Cerebellar nuclear complex (tissue), 1 donor: Measurements from ENCODE around the gene OSBPL8.
A peak's percentile ranks its signal among the peaks of the same experiment; 100 is the strongest.

Source experiments
- DNase-seq, 2 experiments: peaks; one replicate each; lab custom pipeline; 2025; lab: John Stamatoyannopoulos, UW

Gene OSBPL8, protein sequence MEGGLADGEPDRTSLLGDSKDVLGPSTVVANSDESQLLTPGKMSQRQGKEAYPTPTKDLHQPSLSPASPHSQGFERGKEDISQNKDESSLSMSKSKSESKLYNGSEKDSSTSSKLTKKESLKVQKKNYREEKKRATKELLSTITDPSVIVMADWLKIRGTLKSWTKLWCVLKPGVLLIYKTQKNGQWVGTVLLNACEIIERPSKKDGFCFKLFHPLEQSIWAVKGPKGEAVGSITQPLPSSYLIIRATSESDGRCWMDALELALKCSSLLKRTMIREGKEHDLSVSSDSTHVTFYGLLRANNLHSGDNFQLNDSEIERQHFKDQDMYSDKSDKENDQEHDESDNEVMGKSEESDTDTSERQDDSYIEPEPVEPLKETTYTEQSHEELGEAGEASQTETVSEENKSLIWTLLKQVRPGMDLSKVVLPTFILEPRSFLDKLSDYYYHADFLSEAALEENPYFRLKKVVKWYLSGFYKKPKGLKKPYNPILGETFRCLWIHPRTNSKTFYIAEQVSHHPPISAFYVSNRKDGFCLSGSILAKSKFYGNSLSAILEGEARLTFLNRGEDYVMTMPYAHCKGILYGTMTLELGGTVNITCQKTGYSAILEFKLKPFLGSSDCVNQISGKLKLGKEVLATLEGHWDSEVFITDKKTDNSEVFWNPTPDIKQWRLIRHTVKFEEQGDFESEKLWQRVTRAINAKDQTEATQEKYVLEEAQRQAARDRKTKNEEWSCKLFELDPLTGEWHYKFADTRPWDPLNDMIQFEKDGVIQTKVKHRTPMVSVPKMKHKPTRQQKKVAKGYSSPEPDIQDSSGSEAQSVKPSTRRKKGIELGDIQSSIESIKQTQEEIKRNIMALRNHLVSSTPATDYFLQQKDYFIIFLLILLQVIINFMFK

DNA sequence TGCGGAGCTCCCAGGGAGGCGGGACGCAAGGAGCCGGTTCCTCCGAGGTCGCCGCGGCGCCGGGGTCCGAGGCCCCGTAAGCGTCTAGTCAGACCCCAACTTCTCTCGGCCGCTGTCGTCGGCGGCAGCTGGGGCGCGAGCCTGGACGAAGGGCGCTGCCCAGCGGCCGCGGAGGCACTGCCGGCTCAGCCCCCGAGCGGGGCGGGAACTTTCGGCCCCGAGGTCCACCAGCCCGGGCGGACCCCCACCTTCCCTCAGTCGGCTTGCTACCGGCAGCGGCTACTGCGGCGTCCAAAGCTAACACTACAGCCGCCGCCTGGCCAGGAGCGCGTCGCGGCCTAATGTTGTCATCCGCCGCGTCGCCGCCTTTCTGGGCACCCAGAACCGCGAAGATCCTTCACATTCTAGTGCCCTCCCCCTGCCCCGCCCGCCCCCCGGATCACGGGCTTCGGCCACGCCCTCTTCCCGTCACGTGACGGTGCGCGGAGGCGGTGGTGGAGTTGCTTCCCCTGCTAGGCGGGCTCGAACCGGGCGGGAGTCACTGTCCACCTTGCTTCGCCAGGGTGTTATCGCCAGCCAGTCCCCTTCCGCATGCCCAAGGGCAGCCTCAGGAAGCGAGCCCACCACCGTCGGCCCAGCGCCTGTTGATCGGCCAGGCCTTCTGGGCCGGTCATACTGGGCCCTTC is at the start of gene OSBPL8:
Gene OSBPL8, minus strand, starts transcription at position 372 of the 686 bp plus-strand sequence. CDS start 72,220 bp downstream, outside the sequence.
- peak; percentile 68 to 70 for DNase-seq

DNA sequence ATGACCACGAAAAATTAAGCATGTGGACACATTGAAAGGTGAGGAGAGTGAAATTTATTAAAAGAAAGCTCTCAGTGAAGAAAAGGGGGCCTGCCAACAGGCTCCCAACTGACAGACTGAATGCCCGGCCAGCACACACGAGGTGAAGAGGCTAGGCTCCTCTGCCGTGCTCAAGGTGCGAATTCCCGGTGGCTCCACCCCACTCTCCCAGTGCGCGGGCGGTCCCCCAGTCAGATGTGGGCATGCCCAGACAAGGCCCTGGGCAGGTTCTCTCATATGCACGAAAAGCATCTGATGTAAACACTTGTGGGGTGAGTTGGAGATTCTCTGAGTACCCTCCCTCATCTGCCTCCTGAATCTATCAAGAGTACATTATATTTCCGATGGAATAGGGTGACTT is 48.5 kb upstream of the OSBPL8 start:
- DNase-seq: no peak

DNA sequence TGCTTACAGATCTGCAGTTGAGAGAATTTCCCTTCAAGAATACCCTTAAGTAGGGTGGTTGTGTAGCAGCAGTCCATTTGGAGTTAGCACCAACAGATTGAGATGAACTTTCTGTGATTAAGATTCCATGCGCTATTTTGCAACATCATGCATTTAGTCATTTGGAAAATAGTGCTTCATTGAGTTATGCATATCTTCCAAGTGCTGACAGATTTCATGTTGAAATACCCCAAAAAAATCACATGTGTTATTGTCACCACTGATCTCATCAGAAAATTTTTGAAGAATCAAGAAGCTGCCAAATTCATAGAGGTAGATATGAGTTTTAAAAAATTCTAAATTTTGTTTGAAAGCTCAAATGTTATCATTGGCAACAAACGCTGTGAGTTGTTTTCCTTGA is 35.5 kb upstream of the OSBPL8 start:
- no peak for DNase-seq

DNA sequence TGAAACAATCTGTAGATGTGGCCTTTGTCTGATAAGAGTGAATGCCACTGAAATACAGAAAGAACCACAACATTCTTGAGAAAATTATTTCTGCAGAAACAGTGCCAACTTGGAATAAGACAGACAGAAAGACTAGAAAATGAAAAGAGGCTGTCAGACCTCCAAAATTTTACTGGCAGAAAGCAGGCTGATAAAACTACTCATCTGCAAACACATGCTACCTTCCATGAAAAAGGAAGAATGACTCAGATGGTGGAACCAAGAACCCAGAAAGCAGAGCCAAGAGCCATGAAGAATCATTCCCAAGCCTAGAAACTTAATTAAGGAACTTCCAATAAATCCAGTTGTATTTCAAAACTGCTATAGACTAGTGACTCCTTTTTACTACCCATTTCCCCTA is 31.9 kb upstream of the OSBPL8 start:
- DNase-seq: no peak

DNA sequence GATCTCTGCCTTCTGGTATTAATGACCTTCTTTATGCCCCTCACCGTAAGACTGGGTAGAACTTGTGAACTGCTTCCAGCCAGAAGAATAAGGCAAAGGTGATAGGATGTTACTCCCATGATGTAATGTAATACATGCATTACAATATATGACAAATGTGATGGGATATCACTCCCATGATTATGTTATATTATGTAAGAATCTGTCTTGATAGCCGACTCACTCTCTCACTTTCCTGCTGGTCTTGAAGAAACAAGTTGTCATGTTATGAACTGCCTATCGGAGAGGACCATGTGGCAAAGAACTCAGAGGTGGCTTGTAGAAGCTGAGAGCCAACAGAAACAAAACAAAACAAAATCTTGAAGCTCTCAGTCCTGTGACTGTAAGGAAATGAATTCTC is 30.6 kb upstream of the OSBPL8 start:
- DNase-seq: no peak

DNA sequence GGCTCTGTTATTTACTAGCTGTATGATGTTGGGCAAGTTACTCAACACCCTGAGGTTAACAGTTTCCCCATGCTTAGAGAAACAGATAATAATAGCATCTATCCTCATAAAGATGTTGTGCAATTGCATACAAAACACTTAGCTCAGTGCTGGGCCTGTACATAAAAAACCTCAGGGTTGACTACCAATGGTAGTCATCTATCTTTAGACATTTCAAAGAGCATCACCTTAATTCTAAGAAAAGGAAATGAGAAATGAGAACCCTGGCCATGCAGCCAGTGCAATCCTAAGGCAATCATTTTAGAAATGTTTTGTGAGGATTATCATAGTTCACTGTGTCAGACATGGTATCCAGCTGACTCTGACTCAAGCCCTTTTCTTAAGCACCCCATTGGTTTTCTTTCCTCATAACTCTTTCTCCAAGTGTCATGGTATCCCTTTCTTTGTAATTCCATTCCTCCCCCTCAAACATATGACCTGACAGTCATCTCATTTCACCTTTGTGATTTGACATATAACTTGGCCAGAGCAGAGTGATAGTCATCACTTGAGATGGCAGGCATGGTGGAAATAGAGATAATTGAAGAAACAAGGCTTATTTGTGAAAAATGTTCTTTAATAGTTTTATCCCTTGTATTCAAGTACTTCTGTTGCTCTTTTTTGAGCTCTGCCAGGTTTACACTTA is 29.5 kb upstream of the OSBPL8 start:
- no peak for DNase-seq

DNA sequence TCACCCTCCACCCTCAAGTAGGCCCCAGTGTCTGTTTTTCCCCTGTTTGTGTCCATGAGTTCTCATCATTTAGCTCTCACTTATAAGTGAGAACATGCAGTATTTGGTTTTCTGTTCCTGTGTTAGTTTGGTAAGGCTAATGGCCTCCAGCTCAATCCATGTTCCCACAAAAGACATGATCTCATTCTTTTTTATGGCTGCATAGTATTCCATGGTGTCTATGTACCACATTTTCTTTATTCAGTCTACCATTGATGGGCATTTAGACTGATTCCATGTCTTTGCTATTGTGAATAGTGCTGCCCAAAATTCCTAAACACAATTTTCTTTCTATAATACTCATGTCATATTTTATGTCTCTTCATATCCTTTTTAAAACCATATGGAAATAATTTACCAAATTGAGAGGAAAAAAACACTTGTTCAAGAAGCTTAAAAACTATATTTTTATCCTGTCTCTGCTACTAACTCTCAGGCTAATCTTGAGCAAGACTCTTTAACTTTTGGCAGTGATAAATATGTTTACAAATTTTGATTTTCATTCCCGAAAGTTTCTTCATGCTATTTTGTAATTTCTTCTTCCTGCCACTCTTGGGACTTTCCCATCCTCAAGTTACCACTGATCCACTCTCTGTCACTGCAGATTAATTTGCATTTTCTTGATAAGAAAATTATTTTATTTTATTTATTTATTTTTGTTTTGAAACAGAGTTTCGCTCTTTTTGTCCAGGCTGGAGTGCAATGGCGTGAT is 28.0 kb upstream of the OSBPL8 start:
- no peak for DNase-seq

DNA sequence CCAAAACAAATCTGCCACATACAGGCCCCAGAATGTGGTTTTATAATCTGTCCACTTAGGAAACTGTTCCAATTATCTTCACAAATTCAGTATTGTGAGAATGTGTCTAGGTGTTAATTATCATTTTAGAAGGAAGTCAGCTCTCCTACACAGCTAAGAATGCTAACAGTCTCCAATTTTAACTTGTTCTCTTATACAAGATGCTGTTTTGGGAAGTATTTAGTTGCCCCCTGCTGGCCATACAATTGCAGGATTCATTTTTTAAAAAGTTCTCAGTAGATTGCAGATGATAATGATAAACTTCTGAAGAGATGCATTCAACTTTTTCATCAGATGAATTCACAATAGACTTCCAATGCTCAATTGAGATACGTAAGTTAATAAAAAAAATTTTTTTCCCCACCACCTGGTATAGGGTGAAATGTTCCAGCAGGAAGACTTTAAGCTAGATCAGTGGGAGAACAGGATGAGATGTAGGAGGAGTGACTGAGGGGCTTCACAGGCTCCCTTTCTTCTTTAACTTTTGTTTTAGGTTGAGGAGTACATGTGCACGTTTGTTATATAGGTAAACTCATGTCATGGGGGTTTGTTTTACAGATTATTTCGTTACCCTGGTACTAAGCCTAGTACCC is 27.3 kb upstream of the OSBPL8 start:
- DNase-seq: no peak

DNA sequence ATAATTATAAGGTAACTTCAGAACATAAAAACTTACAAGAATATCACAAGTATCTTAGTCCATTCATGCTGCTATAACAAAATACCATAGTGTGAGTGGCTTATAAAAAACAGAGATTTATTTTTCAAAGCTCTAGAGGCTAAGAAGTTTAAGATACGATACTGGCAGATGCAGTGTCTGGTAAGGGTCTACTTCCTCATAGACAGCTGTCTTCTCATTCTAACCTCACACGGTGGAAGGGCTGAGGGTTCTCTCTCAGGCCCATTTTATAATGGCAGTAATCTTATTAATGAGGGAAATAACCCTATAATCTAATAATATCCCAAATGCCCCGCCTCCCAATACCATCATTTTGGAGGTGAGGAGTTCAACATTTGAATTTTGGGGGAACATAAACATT is 23.7 kb upstream of the OSBPL8 start:
- DNase-seq: no peak

DNA sequence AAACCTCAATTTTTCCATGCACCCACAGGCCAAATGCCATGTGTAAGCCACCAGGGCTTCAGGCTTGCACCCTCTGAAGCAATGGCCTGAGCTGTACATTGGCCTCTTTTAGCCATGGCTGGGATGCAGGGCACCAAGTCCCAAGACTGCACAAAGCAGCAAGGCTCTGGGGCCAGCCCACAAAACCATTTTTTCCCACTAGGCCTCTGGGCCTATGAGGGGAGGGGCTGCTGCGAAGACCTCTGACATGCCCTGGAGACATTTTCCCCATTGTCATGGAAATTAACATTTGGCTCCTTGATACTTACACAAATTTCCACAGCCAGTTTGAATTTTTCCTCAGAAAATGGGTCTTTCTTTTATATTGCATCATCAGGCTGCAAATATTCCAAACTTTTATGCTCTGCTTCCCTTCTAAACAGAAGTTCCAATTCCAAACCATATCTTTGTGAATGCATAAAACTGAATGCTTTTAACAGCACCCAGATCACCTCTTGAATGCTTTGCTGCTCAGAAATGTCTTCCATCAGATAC is 14.3 kb upstream of the OSBPL8 start:
- no peak for DNase-seq

DNA sequence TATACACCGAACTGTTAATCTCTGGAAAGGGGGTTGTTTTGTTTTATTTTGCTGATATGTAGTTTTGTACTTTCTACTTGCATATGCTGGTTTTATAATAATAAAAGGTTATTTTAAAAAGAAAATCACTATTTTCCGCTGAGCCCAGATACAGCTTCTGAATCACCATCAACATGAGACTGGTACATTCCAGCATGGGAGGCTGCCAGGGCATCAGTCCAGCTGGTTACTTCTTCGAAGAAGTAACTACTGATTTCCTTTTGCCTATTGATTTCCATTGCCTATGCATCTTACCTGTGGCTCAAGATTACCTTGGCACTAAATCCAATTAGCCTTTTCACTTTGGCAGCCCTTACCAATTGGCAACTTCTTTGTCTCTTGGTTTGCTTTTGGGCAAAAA is 11.7 kb upstream of the OSBPL8 start:
- no peak for DNase-seq

DNA sequence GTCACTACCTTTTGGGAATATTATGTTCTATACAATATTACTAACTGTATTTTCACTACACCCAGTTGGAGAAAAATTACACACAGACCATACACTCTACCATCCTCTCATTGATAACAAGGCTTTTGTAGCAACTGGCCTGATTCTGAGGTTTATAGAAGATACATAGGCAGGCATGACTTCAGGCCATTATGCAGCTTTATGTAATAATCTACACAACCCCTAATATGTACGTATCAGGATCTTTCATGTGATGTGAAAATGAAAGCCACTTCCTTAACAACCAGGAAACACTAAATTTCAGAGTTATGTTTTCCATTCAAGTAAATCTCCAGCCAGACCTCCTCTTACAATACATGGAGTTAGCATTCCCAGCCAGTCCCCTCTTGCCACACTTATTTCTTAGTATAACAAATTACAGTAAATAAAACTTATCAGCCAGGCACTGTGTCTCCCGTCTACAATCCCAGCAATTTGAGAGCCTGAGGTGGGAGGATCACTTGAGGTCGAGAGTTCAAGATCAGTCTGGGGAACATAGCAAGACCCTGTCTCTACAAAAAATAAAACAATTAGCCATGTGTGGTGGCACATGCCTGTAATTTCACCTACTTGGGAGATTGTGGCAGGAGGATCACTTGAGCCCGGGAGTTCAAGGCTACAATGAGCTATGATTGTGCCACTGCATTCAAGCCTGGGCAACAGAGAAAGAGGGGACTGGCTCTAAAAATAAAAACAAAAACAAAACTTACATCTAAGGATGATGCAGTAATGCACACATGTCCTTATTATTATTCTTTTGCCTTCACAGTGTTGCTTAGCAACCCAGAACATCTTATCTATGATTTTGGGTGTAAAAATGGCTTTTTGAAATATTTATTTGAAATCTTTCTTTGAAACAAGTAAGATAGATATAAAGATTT is 10.4 kb upstream of the OSBPL8 start:
- no peak for DNase-seq

DNA sequence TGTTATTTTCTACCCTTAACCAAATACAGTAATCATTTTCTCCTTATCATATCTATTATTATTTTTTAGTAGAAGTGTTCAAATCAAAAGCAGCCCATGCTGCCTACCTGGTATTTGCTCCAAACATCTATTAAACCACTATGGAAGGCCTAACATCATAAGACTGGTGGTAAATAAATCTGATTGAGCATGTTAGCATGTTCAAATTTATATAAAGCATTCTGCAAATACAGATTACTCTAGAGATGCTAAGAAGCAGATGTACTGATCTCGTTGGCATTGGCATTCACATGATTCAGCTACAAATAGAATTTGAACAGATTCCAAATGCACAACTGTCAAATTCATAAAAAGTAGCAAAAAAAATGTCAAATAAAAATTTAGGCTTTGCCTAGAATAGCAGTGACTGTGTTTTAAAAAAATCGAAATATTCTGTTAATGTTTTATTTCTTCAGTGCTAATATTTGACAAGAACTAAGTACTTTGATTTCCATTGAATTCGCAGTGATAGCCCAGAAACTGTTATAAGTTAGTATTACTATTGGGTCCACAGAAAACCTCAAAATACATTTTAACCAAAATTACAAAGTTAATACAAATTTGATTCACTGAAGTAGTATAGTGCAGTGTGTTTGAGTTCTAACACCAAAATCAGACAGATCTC is 9.4 kb upstream of the OSBPL8 start:
- DNase-seq: no peak

DNA sequence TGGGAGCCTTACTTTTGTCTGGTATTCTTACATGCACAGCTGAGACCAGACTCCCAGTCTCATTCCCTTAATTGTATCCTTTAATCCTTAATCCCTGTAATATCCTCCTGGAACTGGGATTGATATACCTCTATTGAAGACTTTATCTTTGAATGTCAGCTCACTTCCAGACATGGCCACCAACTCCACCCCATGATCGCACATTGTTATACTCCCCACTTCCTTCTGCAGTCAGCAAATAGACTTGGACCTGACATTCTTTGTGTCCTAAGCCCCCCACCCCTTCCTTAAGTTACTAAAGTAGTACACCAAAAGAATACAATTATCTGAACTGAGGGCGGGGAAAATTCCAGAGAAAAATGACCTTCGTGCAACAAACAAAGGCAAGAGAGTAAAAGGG is 8.6 kb upstream of the OSBPL8 start:
- DNase-seq: no peak

DNA sequence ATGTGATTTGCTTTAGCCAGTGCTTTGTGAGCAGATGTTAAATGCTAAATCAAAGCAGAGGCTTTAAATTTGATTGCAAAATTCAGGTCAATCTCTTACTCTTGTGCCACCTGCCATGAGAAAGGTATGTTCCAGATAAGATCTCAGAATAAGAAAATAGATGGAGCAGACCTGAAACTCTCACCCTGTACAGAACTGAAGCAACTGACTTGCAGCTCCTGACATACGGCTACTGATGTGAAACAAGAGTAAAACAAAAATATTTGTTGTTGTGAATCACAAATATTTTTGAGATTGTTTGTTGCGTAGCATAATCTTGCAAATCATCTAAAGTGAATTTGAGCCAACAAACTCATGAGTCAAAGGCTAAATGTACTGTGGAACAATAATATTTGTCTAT is 3.5 kb upstream of the OSBPL8 start:
- DNase-seq: no peak

DNA sequence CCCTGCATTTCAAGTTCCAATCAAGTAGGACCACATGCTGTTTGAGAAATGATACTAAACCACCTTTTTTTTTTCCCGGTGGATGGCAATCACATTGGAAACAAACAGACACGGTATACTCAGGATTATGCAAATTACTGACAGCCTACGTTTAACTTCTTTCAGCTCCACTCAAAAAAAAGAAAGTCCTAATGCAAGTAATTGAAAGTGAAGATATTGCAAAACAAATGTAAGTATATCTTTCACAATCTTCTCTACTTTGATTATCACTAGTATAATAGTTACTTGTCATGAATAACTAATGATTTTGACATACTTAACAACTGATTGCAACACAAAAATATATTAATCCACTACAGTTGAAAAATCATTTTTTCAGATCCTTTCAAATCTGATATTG is 2.6 kb upstream of the OSBPL8 start:
- DNase-seq: no peak

DNA sequence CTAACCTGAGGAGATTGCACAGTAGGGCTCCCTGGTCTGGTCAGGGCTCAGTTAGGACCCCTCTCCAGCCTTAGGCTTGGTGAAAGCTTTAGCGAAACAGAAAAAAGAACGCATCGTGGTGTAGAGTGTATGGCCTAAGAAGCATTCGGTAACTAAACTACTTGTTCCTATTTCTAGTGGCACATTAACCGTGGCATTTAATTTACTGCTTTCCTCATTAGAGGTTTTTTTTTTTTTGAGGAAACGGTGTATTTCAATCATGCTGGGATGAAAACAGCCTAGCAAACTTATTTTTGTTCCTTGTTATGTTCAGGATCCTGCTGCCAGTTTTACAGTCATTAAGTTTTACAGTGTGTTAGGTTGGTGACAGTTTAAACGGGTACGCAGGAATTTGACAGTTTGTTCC is 518 bp upstream of the OSBPL8 start:
- DNase-seq: no peak

DNA sequence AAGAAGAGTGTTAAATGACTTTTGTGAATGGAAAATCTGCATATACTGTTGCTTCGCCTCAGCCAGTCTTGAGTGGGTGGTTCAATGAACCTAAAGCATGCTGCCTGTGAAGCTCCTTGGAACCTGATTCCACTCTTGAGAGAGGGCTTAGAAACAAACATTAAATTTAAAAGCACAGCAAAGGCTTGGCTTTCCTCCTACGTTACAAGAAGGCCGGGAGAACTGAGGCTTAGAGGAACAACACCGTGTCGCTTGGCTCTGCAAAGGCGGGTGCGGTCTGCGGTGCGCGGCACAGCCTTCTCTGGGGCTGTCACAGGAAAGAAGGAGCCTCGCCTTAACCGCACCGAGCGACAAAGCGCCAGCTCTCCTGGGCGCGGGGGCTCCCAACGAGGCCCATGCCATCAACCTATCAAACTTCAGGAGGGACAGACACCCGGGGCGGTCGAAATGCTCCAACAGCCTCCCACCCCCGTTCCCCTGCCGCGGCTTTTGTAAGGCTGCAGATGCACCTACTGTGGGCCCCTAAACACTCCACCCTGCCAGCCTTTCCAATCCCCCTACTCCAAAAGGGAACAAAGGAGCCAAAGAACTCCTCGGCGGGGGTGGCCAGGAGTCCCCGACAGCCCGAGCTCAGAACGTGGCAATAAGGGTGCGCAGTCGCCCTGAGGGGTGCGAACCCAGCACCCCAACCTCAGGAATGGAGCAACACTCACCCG is 729 bp downstream of the OSBPL8 start:
- no peak for DNase-seq
